Endometrium (tissue), 2 donors: ENCODE results near the gene KLHL18.
"Not testable (repeated sequence)": the region's sequence is repeated elsewhere in the genome, so short reads cannot be mapped to it uniquely, and the experiment has no call there.

Source experiments
- FAIRE-seq: peaks from 2 replicates; lab custom pipeline; 2012; peaks lifted over from hg19 to GRCh38; lab: Jason Lieb, UNC
- donor health status: control.
- donor health status: control.

Gene KLHL18

DNA sequence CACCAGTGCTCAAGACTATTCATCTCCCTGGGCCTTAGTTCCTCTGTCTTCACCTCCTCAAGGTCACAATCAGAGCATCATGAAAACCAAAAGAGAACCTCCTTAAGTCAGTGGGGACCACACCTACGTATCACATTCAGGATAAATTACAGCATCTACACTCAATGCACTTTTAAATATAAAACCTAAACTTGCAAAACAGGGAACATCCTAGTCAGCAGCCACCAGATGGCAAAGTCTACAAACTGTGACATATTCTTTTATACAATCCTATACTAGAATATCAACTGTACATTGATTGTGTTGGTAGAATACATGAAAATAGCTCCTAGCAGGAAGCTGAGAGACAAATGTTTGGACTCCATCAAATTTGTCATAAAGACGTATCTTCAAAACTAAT is 8.1 kb upstream of the KLHL18 start:
- FAIRE-seq: no peak

DNA sequence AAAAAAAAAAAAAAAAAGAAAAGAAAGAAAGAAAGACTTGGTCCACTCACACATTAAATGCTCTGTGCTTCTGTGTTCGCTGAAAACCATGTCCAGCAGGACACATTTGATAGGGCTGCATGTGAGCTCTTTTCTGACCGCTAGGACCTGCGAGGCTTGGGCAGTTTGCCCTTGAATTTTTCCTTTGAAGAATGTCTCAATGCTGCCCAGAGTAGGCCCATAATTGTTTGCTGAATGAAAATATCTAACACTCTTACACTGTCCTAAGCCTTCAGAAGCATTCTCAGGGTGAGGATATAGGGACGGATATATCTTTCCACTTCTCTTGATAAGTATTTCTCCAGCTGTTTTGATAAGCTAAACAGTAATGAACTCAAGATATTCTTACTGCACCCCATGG is 6.2 kb upstream of the KLHL18 start:
- FAIRE-seq: no peak

DNA sequence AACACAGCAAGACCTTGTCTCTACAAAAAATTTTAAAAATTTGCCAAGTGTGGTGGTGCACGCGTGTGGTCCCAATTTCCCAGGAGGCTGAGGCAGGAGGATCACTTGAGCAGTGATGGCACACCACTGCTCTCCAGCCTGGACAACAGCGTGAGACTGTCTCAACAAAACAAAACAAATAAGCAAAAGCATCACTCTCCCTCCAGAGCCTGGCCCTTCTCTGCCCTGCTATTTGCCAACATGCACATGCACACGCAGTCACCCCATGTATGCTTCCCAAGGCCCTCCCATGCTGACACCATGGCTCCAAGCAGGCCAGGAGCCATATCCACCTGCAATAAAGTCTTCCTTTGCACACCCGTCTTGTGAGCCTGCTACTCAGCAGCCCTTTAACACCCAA is 2.2 kb upstream of the KLHL18 start:
- FAIRE-seq: no peak

DNA sequence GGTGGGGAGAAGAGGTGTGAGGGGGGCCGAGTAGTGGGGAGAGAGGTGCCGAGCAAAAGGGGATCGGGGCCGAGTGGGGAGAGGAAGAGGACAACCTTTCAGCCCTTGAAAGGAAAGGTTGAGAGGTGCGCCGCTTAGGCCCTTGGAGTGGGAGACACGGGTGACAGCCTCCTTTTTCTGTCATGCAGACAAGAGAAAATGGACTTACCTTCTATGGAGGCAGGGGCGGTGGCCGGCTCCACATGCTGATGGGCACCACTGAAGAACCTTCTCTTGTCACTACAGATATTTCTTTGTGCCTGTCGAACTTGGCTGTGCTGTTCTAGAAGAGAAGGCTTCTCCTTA is 421 bp downstream of the KLHL18 start:
- no peak for FAIRE-seq

DNA sequence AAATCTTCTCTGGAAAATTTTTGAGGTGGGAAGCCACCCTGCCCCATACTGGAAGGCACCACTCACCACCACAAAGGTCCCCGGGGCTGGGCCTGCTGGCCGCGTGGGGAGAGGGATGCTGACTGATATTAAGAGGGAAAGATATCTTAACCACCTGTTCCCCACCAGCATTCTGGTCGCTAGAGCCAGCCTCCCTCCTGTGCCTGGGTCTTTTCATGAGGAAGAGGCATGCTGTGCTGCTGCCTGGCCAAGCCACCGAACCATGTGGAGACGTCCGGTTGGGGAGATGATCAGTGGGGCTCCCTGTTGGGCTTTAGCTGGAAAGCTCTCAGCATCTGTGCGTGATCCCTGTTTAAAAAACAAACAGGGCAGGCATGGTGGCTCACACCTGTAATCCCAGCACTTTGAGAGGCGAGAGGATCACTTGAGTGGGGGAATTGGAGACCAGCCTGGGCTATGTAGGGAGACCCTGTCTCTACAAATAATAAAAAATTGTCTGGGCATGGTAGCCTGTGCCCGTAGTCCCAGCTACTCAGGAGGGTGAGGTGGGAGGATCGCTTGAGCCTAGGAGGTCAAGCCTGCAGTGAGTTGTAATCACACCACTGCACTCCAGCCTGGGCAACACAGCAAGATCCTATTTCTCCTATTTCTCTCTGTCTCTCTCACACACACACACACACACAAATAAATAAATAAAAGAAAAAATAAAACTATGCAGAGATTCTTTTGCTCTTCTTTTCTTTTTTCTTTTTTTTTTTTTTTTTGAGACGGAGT is 1.0 kb downstream of the KLHL18 start:
- FAIRE-seq: no peak

DNA sequence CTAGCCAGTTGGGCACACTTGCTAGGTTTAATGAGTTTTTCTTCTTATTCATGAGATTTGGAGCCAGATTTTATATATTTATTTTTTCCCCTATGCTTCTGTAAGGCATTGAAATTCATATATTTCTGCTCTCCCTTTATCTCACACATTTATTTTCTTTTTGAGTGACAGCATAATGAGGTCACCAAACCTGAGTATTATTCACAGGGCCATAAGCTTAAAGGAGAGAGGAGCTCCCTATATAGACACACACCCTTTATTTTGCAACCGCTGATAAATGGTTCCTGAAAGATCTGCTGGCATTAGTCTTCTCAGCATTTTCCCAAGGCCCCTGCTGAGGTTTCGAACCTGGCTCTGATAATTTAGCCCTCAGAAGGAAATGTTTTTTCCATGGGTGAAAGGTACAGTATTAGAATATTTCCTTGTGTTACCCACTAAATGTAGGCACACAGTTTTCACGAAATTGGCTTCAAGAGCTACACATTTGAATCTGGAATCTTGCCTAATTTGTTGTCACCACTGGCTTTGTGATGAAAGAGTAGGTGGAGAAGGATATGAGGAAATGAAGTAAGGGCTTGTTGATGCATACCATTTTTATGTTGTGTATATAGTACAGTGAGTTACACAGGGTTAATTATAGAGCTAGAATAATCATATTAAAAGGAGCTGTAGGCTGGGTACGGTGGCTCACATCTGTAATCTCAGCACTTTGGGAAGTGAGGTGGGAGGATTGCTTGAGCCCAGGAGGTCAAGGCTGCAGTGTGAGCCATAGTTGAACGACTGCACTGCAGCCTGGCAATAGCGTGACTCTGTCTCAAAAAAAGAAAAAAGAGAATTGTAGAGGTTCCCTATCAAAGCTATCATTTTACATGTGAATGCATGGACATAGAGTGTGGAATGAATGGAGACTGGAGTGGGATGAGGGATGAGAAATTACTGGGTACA is 6.5 kb downstream of the KLHL18 start:
- FAIRE-seq: no peak

DNA sequence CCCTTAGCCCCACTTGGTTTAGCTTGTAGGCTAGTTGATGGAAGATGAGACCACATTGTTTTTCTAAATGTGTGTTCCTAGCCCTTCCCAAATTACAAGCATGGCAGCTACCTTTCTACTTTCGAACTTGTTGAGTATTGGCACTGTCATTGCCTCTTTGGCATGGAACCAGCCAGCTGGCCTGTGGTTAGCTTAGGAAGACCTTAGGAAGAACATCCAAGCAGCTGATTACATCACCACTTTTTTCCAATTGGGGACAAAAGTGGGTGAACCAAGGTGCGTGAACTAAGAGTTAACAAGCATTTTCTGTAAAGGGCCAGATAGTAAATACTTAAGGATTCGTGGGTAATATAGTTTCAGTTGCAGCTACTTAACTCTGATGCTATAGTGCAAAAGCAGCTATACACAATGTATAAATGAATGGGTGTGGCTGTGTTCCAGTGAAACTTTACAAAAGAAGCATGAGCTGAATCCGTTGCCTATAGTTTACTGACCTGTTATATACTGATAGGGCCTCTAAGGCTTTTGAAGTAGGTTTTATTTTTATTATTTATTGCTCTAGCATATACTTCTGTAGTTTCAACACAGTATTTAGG is 8.5 kb downstream of the KLHL18 start:
- no peak for FAIRE-seq

DNA sequence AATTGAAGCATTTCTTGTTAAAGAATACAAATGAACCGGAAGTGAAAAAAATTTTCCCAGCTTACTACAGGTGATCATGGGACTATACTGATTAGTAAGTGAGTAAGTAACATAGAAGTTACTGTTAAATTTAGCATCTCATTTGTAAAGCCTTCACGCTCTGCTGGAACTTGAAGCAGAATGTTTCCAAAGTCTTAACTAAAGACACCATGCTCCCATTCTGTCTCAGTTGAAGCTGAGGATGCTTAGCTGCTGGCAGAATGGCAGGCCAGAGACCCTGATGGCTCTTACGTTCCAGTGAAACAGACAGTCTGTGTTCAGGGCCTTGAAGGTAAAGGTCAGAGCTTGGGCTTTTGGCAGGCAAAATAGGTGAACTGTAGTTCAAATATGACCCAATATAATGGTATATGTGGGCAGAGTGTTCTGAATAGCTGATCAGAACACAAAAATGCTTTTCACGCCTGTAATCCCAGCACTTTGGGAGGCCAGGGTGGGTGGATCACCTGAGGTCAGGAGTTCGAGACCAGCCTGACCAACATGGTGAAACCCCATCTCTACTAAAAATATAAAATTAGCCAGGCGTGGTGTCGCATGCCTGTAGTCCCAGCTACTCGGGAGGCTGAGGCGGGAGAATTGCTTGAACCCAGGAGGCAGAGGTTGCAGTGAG is 9.1 kb downstream of the KLHL18 start:
- FAIRE-seq: not testable (repeated sequence)

DNA sequence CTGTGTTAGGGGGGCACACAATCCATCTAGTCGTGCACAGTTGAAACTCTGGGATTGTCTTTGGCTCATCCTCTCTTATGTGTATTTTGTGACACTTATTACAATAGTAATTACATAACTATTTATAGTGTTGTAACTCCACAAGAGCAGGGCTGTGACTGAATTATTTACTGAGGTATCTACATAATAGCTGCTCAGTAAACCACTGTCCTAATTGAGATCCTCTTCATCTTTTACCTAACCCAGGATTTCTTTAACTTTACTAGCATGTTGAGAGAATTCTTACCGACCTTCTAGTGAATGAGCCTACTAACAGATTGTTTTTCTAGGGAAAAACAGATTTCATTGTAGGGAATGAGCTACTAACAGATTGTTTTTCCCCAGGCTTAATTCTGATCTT is 11.1 kb downstream of the KLHL18 start:
- FAIRE-seq: no peak

DNA sequence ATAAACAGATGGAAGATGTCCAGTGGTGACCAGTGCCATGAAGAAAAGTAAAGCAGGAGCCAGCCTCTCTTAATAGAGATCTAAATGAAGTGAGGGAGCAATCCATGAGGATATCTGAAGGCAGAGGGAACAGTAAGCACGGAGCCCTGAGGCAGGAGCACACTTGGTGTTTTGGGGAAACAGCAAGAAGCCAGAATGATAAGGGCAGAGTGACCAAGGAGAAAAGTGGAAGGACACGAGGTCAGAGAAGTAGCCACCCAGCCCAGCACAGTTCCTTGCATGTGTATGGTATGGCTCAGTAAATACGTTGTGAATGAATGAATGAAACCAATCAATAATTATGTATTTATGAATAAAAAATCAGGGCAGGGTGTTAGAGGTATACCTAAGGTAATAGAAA is 11.6 kb downstream of the KLHL18 start:
- FAIRE-seq: no peak

DNA sequence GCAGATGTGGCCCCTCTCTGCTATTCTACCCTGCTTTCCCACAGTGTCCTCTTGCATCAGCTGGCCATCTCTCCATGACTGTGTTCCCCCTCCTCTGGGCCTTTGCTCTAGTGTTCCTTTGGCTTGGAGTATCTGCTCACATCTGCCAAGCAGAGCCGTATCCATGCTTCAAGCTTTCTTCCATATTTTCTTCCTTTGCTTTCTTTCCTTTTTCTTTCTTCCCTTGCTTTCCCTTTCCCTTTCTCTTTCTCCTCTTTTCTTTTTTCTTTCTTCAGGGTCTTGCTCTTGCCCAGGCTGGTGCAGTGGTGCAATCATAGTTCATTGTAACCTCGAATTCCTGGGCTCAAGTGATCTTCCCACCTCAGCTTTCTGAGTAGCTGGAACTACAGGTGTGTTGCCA is 12.6 kb downstream of the KLHL18 start:
- FAIRE-seq: no peak

DNA sequence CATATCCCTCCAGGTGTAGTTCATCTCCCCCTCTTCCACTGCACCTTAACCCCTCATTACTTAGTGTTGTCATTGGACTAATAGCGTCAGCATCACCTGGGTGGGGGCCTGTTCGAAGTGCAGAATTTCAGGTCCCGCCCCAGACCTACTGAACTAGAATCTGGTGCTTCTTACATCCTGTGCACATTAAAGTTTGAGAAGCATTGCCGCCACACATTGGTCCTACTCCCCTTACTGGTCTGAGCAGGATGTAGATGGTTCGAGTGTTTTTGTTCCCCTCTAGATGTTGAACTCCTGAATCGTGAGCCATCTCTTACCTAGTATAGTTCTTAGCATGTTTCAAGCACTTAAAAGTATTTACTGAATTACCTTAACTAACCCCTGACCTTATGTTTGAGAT is 13.2 kb downstream of the KLHL18 start:
- no peak for FAIRE-seq

DNA sequence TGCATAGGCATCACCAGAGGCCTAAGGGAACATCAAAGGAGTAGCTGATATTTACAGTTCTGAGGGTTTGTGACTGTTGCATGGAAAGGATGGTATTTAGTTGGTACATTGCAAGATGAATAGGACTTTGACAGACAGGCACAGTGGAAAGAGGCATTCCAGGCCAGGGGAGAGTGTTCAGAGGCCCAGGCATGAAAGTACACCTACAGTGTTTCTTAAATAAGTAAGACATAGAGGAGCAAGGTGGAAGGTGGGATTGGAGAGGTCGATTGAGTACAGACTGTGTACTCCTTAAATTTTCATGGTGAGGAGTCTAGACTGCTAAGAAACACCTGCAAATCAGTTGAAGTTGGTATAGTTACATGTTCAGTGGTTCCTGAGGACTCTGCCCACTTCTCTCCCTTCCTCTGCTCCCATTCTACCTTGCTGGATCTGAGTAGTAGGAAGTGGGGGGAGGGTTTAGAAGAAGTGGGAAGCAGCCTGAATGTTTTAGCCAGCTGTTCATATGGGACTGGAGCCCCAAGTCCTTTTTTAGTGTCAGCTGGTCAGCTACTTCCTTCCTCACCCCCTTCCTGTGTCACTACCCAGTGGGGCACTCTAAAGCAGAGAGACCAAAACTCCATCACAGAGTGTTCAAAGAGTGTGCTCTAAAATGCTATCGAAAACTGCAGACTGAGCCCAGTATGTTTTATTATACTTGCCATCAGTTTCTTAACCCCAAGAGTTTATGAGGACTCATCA is 14.0 kb downstream of the KLHL18 start:
- FAIRE-seq: no peak

DNA sequence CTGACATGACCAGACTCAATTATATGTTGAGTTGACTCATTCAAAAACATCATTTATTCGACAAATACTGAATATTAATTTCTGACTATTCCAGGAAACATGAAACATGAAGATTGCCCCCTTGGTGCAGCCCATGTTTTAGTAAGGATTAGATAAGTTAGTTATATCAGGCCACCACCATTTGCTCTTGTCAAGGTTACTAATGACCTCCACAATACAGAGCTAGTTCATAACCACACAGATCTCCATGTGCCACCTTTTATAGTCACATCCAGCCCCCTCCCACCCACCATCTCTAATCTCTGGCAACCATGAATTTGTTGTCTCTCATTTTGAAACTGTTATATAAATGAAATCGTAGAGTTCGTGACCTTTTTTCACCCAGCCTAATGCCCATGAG is 15.7 kb downstream of the KLHL18 start:
- FAIRE-seq: no peak

DNA sequence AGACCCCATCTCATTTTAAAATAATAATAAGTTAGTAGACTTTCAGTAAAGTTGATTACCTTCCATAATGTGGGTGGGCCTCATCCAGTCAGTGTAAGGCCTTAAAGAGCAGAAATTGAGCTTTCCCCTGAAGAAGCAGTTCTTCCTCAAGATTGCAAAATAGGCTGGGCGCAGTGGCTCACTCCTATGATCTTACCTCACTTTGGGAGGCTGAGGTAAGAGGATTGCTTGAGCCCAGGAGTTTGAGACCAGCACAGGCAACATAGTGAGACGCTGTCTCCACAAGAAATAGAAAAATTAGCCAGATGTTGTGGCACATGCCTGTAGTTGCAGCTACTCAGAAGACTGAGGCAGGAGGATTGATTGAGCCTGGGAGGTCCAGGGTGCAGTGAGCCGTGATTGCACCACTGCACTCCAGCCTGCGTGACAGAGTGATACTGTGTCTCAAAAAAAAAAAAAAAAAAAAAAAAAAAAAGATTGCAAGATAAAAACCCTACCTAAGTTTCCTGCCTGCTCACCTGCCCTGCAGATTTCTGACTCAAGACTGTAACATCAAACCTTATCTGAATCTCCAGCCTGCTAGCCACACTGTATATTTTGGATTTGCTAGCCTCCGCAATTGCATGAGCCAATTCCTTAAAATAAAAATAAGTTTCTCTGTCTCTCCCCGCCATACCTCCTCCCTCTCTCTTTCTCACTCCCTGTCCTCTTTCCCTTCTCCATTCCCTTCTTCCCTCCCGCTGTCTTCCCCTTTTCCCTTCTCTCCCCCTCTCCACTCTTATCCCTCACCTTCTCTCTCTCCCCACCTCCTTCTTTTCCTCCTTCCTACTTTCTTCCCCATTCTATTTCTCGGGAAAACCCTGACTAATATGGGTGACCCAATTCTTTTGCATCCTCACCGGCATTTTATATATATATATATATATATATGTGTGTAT is 16.9 kb downstream of the KLHL18 start:
- no peak for FAIRE-seq

DNA sequence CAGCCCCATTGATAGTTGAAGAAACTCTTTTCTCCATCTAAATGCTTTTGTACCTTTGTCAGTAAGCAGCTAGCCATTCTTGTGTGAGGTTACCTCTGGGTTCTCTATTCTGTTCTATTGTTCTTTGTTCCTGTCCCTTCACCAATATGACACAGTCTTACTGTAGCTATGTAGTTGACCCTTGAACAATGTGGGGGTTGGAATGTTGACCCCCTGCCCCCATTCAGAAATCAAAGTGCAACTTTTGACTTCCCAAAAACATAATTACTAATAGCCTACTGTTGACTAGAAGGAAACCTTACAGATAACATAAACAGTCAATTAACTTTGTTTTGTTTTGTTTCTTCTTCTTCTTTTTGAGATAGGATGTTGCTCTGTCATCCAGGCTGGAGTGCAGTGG is 18.7 kb downstream of the KLHL18 start:
- no peak for FAIRE-seq

DNA sequence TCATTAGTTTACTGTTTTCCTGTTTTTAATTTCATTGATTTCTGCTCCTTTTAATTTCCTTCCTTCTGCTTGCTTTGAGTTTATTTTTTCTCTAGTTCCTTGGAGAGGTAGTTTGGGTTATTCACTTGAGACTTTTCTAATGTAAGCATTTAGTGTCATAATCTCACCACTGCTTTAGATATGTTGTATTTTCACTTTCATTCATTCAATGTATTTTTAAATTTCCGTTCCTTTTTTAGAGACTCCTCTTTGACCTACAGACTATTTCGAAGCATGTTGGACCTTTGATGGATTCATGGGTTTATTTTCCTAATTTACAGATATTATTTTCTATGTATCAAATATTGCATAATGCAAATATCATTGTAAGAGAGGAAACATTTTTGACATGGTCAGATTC is 23.3 kb downstream of the KLHL18 start:
- FAIRE-seq: no peak

DNA sequence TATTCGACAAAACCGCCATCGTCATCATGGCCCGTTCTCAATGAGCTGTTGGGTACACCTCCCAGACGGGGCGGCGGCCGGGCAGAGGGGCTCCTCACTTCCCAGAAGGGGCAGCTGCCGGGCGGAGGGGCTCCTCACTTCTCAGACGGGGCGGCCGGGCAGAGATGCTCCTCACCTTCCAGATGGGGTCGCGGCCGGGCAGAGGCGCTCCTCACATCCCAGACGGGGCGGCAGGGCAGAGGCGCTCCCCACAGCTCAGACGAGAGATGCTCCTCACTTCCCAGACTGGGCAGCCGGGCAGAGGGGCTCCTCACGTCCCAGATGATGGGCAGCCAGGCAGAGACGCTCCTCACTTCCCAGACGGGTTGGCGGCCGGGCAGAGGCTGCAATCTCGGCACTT is 26.5 kb downstream of the KLHL18 start:
- not testable (repeated sequence) for FAIRE-seq

DNA sequence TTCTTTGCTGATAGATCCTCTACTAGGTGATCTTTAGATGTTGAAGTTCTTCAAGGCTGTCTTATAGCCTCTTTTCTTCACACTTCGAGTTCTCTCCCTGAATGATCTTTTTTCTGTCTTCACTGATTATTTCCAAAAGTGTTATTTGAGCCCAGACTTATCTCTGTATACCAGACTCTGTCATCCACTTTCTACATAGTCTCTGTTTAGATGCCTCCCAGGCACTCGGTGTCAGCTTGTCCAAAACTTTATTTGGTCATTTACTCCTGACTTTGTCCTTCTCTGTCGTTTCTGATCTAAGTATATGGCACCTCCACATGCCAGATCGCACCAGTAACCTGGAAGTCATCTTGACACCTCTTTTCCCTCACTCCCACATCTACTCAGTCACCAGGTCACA is 27.6 kb downstream of the KLHL18 start:
- no peak for FAIRE-seq

DNA sequence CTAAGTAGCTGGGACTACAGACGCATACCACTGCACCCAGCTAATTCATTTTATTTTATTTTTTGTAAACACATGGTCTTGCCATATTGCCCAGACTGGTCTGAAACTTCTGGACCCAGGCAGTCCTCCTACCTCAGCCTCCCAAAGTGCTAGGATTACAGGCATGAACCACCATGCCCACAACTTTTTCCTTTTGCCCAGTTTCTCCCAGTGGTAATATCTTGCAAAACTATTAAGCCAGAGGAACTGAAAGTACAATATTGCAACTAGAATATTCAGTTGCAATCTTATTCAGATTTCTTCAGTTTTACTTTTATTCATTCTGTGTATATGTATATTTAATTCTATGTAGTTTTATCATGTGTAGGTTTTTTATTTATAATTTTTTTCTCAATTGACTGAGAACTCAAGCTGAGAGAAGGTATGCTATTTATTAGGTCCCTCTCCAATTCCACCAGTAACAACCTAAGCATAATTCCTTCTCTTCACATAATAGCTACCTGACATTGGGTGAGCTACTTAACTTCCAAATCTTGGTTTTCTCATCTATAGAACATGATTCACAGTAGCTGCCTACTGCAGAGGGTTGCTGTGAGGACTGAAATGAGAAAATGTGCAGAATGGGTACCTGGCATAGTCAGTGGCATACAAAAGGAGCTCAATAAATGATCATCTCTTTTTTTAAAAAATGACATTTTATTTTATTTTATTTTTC is 30.8 kb downstream of the KLHL18 start:
- FAIRE-seq: no peak
